Vagina (tissue), 2 donors: ENCODE data around the gene KAZN. TPM values are rescaled to one million over a fixed set of nuclear protein-coding genes. Genes with fewer than 3 reads are reported as not detected.

Experiments used
- DNase-seq, 2 donors: peaks; one replicate each; pipeline ENCODE4 v3.0.0-alpha.2; 2017; ENCODE audit errors: extremely low spot score in 2 of 2
- H3K27ac ChIP-seq: fragments of 200-600 bp; sonication (generic); one replicate; pipeline ENCODE4 v1.5.1; 2019
- H3K27me3 ChIP-seq: fragments of 200-600 bp; sonication (generic); one replicate; pipeline ENCODE4 v1.5.1; 2019
- H3K36me3 ChIP-seq, 2 donors: fragments of 200-600 bp; sonication (generic); one replicate each; pipeline ENCODE4 v1.5.1; 2017 to 2019
- H3K4me1 ChIP-seq: fragments of 200-600 bp; sonication (generic); one replicate; pipeline ENCODE4 v1.5.1; 2019
- H3K4me3 ChIP-seq, 2 donors: fragments of 200-600 bp; sonication (generic); 1 replicate in 1 of 2; 2 replicates in 1 of 2; pipeline ENCODE4 v1.5.1; 2016 to 2019
- H3K9me3 ChIP-seq: fragments of 200-600 bp; sonication (generic); one replicate; pipeline ENCODE4 v1.5.1; 2019
- CTCF ChIP-seq, 3 experiments: fragments of 450-650 bp in 2 of 3; fragments of 200-600 bp in 1 of 3; sonication (generic) in 1 of 3; IDR thresholded peaks; one replicate each; pipeline ENCODE4 v1.5.1; 2017 to 2019; ENCODE audit warnings: antibody characterized with exemption in 3 of 3, mild to moderate bottlenecking in 2 of 3, moderate library complexity in 2 of 3
- POLR2A ChIP-seq, 2 donors: fragments of 450-650 bp; IDR thresholded peaks; one replicate each; pipeline ENCODE4 v1.6.1; 2017; ENCODE audit warnings: antibody characterized with exemption in 2 of 2, mild to moderate bottlenecking in 2 of 2, moderate library complexity in 2 of 2
- POLR2AphosphoS5 ChIP-seq, 2 donors: sonication (generic); formaldehyde crosslinking; IDR thresholded peaks; one replicate each; pipeline ENCODE4 v1.9.0; 2017; ENCODE audit warnings: antibody characterized with exemption in 2 of 2, mild to moderate bottlenecking in 2 of 2, low read depth in 1 of 2; ENCODE audit not compliant: insufficient read depth in 1 of 2
- intact Hi-C: fragments of 100-400 bp; cut with DNase I; formaldehyde crosslinking; loops from one replicate; pipeline ENCODE4 v1.15.1; 2023
- total RNA-seq: library from RNA; depleted of rRNA; stranded (reverse); fragments of >200 nt; gene quantifications from one replicate; pipeline ENCODE4 v1.2.3, GENCODE V29; 2016

Gene KAZN
- total RNA-seq, 1 donor from 2014 or later = 29.5 TPM

- no peak for TF ChIP-seq POLR2A (IDR thresholded peaks at IDR 0.05)
- TF ChIP-seq POLR2AphosphoS5 (IDR thresholded peaks at IDR 0.05; ENCODE audit: insufficient read depth in 1 of 2, low read depth in 1 of 2) = no peak
- TF ChIP-seq CTCF (IDR thresholded peaks at IDR 0.05) = no peak
- Histone ChIP-seq H3K4me3 (no peak overlapping the region), H3K36me3 (no peaks in the 10 kb centered on the region)
These were observed 391.6 kb downstream of the KAZN start for GRCh38 chr1:14989931-14990728.

GRCh38 chr1:14993414-14993813 is 394.9 kb downstream of the KAZN start:
- H3K9me3 ChIP-seq = no peaks in the 10 kb centered on the region
- peaks cover 25% of the 10 kb centered on the region for H3K4me1 ChIP-seq
- no peak for DNase-seq
- H3K4me3 ChIP-seq = no peak overlapping the region
- H3K27ac ChIP-seq = no peak overlapping the region
- intact Hi-C loops = no loop called here
- TF ChIP-seq CTCF (IDR thresholded peaks at IDR 0.05) = no peak
- no peak for TF ChIP-seq POLR2AphosphoS5 (IDR thresholded peaks at IDR 0.05; ENCODE audit: insufficient read depth in 1 of 2, low read depth in 1 of 2)
- TF ChIP-seq POLR2A (IDR thresholded peaks at IDR 0.05) = no peak
- no peaks in the 10 kb centered on the region for H3K27me3 ChIP-seq
- no peaks in the 10 kb centered on the region for H3K36me3 ChIP-seq

More at GRCh38 chr1:14989931-14990728, 391.6 kb downstream of the KAZN start:
- intact Hi-C loops = no loop called here
- DNase-seq = no peak
- Histone ChIP-seq H3K4me1 (peaks cover 26% of the 10 kb centered on the region), H3K27me3 (no peaks in the 10 kb centered on the region), H3K9me3 (no peaks in the 10 kb centered on the region), H3K27ac (no peak overlapping the region)

GRCh38 chr1:14994148-14994547 is 395.7 kb downstream of the KAZN start:
- Histone ChIP-seq H3K27ac (no peak overlapping the region), H3K4me1 (peaks cover 20% of the 10 kb centered on the region), H3K36me3 (no peaks in the 10 kb centered on the region), H3K9me3 (no peaks in the 10 kb centered on the region), H3K4me3 (no peak overlapping the region), H3K27me3 (no peaks in the 10 kb centered on the region)
- no peak for DNase-seq
- intact Hi-C loops = no loop called here
- TF ChIP-seq CTCF (IDR thresholded peaks at IDR 0.05) (no peak), POLR2AphosphoS5 (IDR thresholded peaks at IDR 0.05; ENCODE audit: insufficient read depth in 1 of 2, low read depth in 1 of 2) (no peak), POLR2A (IDR thresholded peaks at IDR 0.05) (no peak)

DNA sequence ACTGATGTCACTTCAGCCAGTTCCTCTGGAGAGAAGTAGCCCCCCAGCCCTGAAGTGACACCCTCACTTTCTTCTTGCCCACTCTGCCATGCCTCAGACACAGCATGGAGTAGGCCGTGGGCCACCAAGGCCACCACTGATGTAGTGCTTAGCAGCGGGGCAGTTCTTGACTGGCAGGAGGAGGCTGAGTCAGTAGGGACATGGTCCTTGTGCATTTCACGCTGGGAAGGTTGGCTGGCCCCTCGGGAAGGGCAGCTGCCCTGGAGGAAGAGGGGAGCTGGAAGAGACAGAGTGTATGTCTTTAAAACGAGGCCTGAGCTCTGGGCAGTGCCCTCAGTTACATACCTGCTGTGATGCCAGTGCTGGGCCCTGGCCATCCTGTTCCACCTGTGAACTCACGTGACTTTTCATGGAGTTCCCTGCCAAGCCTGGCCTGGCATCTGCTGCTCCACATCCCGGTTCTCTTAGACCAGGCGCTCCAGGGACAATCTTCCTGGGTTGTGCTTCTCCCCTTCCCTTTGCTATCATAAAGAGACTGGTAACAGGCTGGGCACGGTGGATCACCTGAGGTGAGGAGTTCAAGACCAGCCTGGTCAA is 396.5 kb downstream of the KAZN start:
- no peak for TF ChIP-seq POLR2AphosphoS5 (IDR thresholded peaks at IDR 0.05; ENCODE audit: insufficient read depth in 1 of 2, low read depth in 1 of 2)
- no peak for TF ChIP-seq POLR2A (IDR thresholded peaks at IDR 0.05)
- TF ChIP-seq CTCF (IDR thresholded peaks at IDR 0.05) = no peak
- H3K36me3 ChIP-seq = no peaks in the 10 kb centered on the region
- DNase-seq = no peak
- H3K4me1 ChIP-seq = peaks cover 20% of the 10 kb centered on the region
- H3K27me3 ChIP-seq = no peaks in the 10 kb centered on the region
- no peaks in the 10 kb centered on the region for H3K9me3 ChIP-seq
- intact Hi-C loops = no loop called here
- H3K4me3 ChIP-seq = no peak overlapping the region
- peak overlapping the region; percentile 72 for H3K27ac ChIP-seq
